Fibroblast of lung (primary cell): Measurements from ENCODE around the gene MKX. TPM values are rescaled to one million over a fixed set of nuclear protein-coding genes. Genes with fewer than 3 reads are reported as not detected.
A peak's percentile ranks its signal among the peaks of the same experiment; 100 is the strongest.

ENCODE experiments used
- DNase-seq, 2 donors: peaks; one replicate each; pipeline versions ENCODE4 v3.0.0 to v3.0.0-alpha.2; 2010; ENCODE audit warnings: low read depth in 2 of 2
- H2AFZ ChIP-seq: 2 replicates; pipeline ENCODE4 v1.5.1; 2012; ENCODE audit warnings: low read length, control low read depth, inconsistent platforms
- H3K27ac ChIP-seq: 2 replicates; pipeline ENCODE4 v1.5.1; 2011; ENCODE audit warnings: low read length, control low read depth; ENCODE audit not compliant: insufficient read depth
- H3K27me3 ChIP-seq: 2 replicates; pipeline ENCODE4 v1.5.1; 2011; ENCODE audit warnings: mild to moderate bottlenecking, low read length; ENCODE audit not compliant: control insufficient read depth, insufficient read depth
- H3K36me3 ChIP-seq: 2 replicates; pipeline ENCODE4 v1.5.1; 2011; ENCODE audit warnings: low read length; ENCODE audit not compliant: control insufficient read depth, insufficient read depth
- H3K4me1 ChIP-seq: 2 replicates; pipeline ENCODE4 v1.5.1; 2011; ENCODE audit warnings: low read length; ENCODE audit not compliant: control insufficient read depth, insufficient read depth; ENCODE audit errors: extremely low read depth
- H3K4me2 ChIP-seq: 2 replicates; pipeline ENCODE4 v1.5.1; 2011; ENCODE audit warnings: low read length, control low read depth; ENCODE audit not compliant: insufficient read depth; ENCODE audit errors: extremely low read depth
- H3K4me3 ChIP-seq, 4 experiments: fragments of 200-600 bp in 1 of 4; sonication (generic) in 1 of 4; replicated peaks in 1 of 4; 2 replicates each; pipeline ENCODE4 v1.5.1; 2011 to 2016; ENCODE audit warnings: low read length in 4 of 4, low read depth in 3 of 4, mild to moderate bottlenecking in 3 of 4, control low read depth in 2 of 4, inconsistent platforms in 1 of 4, mixed read lengths in 1 of 4; ENCODE audit not compliant: insufficient read depth in 1 of 4; ENCODE audit errors: control extremely low read depth in 1 of 4
- H3K79me2 ChIP-seq: 2 replicates; pipeline ENCODE4 v1.5.1; 2012; ENCODE audit warnings: mild to moderate bottlenecking, low read length, inconsistent platforms; ENCODE audit not compliant: control insufficient read depth, insufficient read depth
- H3K9ac ChIP-seq: 2 replicates; pipeline ENCODE4 v1.5.1; 2011; ENCODE audit warnings: mild to moderate bottlenecking, low read length, control low read depth; ENCODE audit not compliant: insufficient read depth
- H3K9me3 ChIP-seq: 2 replicates; pipeline ENCODE4 v1.5.1; 2012; ENCODE audit warnings: low read depth, low read length; ENCODE audit not compliant: control insufficient read depth, insufficient read depth
- H4K20me1 ChIP-seq: 2 replicates; pipeline ENCODE4 v1.5.1; 2011; ENCODE audit warnings: low read length; ENCODE audit not compliant: control insufficient read depth, insufficient read depth; ENCODE audit errors: extremely low read depth
- CTCF ChIP-seq, 2 donors: IDR thresholded peaks in 1 of 2; conservative IDR thresholded peaks in 1 of 2; 1 replicate in 1 of 2; 2 replicates in 1 of 2; pipeline ENCODE4 v1.5.1; 2011 to 2012; ENCODE audit warnings: low read length in 2 of 2, control low read depth in 1 of 2, inconsistent platforms in 1 of 2, low read depth in 1 of 2, mild to moderate bottlenecking in 1 of 2
- EZH2 ChIP-seq: IDR thresholded peaks from 2 replicates; pipeline ENCODE4 v1.5.1; 2012; ENCODE audit warnings: low read length, control low read depth, mild to moderate bottlenecking; ENCODE audit errors: missing control alignments
- polyA plus RNA-seq, 2 donors: library from polyadenylated mRNA; depleted of rRNA in 1 of 2; stranded (reverse) in 1 of 2; unstranded in 1 of 2; fragments of >200 nt; gene quantifications; 2 replicates each; pipeline ENCODE4 v1.2.1, GENCODE V29; 2011 to 2012; ENCODE audit warnings: missing spikeins in 1 of 2
- total RNA-seq: library from RNA; depleted of rRNA; stranded (reverse); fragments of >200 nt; gene quantifications from 2 replicates; pipeline ENCODE4 v1.2.1, GENCODE V29; 2014

The MKX gene
- total and polyA plus RNA-seq, 2 donors (not counting 1 experiment from before 2014, with no cell fraction given): 2.2 to 15.0 TPM

DNA sequence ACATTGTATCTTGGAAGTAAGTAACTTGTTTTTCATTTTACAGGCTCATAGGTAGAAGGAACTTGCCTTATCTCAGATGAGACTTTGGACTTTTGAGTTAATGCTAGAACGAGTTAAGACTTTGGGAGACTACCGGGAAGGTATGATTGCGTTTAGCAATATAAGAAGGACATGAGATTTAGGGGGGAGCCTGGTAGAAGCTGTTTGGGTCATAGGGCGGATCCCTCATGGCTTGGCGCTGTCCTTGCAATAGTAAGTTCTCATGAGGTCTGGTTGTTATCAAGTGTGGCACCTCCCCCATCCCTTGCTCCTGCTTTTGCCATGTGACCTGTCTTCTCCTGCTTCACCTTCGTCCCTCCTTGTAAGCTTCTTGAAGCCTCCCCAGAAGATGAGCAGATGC lies 110.3 kb downstream of the MKX start:
- TF ChIP-seq CTCF (conservative IDR thresholded peaks at IDR 0.05 in 1 of 2, IDR thresholded peaks at IDR 0.05 in 1 of 2; ENCODE audit: low read depth in 1 of 2, low read length in 2 of 2): no peak
- TF ChIP-seq EZH2: no peak
- no peak overlapping the region for H2AFZ ChIP-seq
- H3K79me2 ChIP-seq: no peaks in the 10 kb centered on the region

DNA sequence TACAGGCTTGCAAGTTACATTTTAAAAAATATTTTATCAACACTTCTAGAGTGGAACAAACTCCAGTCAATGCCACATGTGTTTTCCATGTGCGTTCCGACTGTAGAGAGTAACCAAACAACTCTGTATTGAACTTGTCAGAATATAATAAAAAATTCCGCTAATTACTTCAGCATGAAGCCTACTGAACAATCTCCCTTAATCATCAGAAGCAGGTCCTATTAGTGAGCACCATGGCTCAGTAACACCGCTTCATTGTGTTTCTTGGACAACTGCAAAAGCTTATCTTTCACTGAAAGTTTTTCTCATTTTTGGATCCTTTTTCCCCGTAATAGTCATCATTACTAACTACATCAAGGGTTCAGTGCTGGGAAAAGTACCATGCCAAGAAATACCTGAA lies 117.0 kb downstream of the MKX start:
- no peaks in the 10 kb centered on the region for H3K4me1 ChIP-seq
- H3K4me2 ChIP-seq: no peak overlapping the region
- no peaks in the 10 kb centered on the region for H4K20me1 ChIP-seq
- H2AFZ ChIP-seq: no peak overlapping the region
- no peaks in the 10 kb centered on the region for H3K9me3 ChIP-seq
- H3K9ac ChIP-seq: no peak overlapping the region
- H3K4me3 ChIP-seq: no peak overlapping the region
- no peak overlapping the region for H3K27ac ChIP-seq
- no peaks in the 10 kb centered on the region for H3K79me2 ChIP-seq
- H3K27me3 ChIP-seq: no peaks in the 10 kb centered on the region
- TF ChIP-seq CTCF (conservative IDR thresholded peaks at IDR 0.05 in 1 of 2, IDR thresholded peaks at IDR 0.05 in 1 of 2; ENCODE audit: low read depth in 1 of 2, low read length in 2 of 2): no peak
- no peak for TF ChIP-seq EZH2
- no peaks in the 10 kb centered on the region for H3K36me3 ChIP-seq
- DNase-seq: peak in 1 of 2 donors; percentile 70

More for the DNA sequence above, 110.3 kb downstream of the MKX start:
- Histone ChIP-seq H3K36me3 (no peaks in the 10 kb centered on the region), H3K9ac (no peak overlapping the region), H3K4me2 (no peak overlapping the region), H3K4me3 (no peak overlapping the region), H3K27ac (no peak overlapping the region), H4K20me1 (no peaks in the 10 kb centered on the region), H3K4me1 (no peaks in the 10 kb centered on the region), H3K27me3 (no peaks in the 10 kb centered on the region), H3K9me3 (no peaks in the 10 kb centered on the region)
- no peak for DNase-seq

- no peaks in the 10 kb centered on the region for H3K4me1 ChIP-seq
- no peaks in the 10 kb centered on the region for H4K20me1 ChIP-seq
- no peaks in the 10 kb centered on the region for H3K9me3 ChIP-seq
- no peaks in the 10 kb centered on the region for H3K27me3 ChIP-seq
- H3K27ac ChIP-seq: no peak overlapping the region
- no peaks in the 10 kb centered on the region for H3K79me2 ChIP-seq
- H3K4me3 ChIP-seq: no peak overlapping the region
- H3K4me2 ChIP-seq: no peak overlapping the region
- H3K36me3 ChIP-seq: no peaks in the 10 kb centered on the region
- no peak for DNase-seq
- TF ChIP-seq CTCF (conservative IDR thresholded peaks at IDR 0.05 in 1 of 2, IDR thresholded peaks at IDR 0.05 in 1 of 2; ENCODE audit: low read depth in 1 of 2, low read length in 2 of 2): no peak
- no peak for TF ChIP-seq EZH2
- H2AFZ ChIP-seq: no peak overlapping the region
- H3K9ac ChIP-seq: no peak overlapping the region
Observed at GRCh38 chr10:27626890-27627289, 118.7 kb downstream of the MKX start.
